GM18867 (cell line): ENCODE measurements around the gene ISG15.
"Not testable (repeated sequence)": the region's sequence is repeated elsewhere in the genome, so short reads cannot be mapped to it uniquely, and the experiment has no call there.

Experiments
- ATAC-seq: cut with Tn5 transposase; IDR thresholded peaks from one replicate; pipeline ENCODE4 v1.9.1; 2021; ENCODE audit warnings: mild to moderate bottlenecking, moderate library complexity; ENCODE audit not compliant: unreplicated experiment

ISG15 gene

DNA sequence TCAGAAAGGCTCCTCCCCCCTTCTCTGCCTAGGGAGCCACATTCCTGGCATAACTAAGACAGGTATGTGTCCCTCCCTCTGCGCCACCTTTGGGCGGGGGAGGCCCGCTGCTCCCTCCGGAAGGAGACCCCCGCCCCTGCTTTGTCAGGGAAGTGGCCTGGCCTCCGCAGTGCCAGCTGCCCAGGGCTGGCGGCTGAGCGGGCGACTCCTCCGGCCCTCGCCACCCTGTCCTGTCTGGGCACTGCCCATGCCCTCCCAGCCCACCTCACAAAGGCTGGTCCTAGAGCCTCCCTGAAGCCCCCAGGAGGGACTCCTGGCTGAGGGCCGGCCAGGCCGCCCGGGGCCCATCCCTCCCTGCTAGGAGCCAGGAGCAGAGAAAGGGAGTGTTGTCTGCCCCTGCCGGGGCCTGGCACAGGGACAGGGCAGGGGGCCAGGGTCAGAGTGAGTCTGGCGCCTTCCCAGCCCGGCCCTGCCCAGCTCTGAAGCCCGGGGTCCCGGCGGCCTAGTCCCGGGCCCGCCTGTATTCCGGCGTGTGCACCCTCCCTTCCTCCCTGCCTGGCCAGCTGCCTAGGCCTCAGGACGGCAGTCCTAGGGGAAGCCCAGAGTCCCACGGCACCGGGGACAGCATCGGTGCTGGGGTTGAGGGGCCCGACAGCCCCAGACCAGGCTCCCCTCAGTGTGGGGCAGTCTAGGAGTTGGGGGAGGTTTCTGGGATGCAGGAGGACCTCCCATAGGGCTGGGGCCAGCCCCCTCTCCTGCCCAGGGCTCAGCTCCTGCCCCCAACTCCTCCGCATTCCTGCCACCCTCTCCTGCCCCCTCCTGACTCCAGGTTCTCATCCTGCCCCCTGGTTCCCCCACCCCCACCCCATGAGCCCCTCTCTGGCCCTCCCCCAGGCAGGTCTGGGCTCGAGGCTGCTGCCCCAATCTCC, 11.7 kb downstream of the ISG15 start:
- no peak for ATAC-seq

DNA sequence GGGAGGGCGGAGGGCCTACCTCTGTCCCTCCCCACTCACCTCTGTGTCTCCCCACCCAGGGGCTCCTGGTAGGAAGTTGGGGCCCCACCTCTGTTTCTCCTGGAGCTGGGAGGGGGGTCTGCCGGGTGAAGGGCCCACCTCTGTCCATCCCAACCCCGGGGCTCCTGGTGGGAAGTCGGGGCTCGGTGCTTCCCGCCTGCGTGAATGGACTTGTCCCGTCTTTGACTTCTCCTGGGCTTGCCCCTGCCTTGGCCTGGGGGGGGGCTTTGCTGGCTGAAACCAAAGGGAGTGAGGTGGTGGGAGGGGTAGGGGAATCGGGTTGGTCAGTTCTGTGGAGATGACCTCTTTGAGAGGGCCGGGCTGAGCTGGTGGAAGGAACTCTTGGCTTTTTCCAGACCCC, 12.4 kb downstream of the ISG15 start:
- no peak for ATAC-seq

DNA sequence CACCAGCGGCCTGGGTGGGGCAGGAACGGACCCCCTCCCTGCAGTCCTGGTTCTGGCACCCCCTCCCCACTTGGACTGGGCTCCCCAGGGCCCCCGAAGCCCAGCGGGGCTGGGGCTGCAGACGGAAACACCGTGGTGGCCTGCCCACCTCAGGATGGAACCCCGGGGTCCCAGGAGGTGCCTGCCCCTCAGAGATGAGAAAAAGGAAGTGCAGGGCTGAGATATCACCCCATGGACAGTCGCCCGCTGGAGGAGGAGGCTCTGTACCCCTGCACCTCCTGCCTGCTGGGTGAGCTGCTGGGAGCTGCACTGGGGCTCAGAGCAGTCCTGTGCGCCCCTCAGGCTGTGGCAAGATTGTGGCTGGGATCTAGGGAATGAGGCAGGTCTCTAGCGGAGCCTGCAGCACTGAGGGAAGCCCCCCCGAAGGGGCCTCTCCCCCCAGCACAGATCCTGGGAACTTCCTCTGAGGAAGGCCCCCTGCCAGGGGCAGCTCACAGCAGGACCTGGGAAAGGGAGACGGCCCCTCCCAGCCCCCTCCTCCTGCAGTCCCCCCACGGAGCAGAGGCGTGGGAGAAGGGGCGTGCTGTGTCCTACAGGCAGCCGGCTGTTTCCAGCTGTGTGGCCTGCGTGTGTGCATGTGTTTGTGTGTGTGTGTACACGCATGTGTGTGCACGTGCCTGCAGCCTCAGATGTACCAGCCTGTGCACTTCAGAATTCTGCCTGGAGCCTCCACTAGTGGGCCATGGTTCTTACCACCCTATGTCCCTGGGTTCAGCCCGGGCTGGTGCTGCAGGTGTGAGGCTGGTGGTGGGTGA, 13.5 kb downstream of the ISG15 start:
- ATAC-seq = no peak

DNA sequence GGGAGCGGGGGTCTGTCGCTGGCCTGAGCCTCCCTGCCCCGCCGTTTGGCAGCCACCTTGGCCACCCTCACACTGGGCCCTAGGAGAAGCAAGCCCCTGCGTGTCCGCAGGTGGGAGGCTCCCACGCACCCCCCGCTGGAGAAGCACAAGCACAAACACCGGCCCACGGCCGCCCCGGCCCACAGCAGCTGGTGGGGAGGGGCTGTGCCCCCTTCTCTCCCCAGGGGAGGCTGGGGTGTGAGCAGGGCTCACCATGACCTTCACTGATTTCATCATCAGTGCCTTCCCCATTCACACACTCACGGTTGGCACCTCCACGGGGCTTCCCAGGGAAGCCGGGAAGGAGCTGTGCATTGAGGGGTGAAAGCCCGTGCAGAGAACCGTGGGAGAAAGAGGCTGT, 14.5 kb downstream of the ISG15 start:
- ATAC-seq = no peak

DNA sequence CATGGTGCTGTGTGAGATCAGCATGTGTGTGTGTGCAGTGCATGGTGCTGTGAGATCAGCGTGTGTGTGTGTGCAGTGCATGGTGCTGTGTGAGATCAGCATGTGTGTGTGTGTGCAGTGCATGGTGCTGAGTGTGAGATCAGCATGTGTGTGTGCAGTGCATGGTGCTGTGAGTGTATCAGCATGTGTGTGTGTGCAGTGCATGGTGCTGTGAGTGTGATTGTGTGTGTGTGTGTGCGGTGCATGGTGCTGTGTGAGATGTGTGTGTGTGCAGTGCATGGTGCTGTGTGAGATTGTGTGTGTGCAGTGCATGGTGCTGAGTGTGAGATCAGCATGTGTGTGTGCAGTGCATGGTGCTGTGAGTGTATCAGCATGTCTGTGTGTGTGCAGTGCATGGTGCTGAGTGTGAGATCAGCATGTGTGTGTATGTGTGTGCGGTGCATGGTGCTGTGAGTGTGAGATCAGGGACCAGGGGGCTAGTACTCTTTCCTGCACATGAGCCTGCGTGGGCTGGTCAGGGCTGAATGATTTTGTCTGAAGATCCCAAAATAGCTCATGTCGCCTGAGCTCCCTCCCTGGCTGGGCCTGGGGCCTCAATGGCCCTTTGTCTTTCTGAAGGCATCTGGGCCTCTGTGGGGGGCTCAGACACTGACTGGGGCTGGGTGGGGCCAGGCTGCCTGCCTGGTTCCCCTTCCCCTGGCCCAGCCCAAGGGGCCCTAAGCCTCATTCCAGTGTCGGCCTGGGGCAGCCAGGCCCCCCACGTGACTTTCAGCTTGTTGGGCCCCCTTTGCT, 17.8 kb downstream of the ISG15 start:
- ATAC-seq = not testable (repeated sequence)

DNA sequence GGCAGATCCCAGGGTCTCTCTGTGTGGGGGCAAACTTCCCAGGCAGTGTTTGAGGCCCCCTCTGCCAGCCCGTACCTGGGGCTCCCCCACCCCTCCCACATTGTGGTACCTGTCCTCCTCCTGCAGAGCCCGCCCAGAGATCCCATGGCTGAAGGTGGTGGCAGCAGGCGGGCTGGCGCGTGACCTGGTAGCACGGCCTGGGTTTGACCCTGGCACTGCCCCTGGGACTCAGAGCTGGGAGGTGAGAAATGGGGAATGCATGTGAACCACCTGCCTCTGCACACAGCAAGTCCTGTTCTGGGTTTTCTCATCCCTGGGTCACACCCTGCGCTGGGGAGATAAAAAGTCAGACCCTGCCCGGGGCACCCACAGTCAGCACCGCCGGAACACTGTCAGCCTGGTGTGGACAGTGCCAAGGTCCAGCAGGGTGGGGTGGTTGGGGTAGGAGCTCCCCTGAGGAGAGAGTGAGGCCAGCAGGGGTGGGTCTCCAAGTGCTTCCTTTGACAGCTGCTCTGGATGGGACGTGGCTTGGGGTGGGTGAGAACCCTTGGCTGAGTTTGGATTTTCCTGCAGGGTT, 18.4 kb downstream of the ISG15 start:
- ATAC-seq = no peak

DNA sequence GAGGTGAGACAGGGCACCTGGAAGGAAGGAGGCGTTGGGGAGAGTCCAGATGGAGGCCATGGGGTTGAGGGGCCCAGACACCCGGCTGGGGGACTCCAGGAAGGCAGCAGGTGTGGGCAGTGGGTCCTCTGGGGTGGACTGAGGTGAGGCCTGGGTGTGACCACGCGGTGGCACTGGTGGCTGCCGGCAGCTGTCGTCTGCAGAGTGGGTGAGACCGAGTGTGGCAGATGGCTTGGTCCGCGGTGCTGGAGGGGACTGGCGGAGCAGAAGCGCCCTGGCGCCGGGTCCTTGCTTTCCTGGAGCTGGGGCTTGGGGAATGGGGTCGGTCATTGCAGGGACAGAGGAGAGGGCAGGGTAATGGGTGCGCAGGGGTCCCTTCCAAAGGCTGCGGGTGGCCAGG, 19.1 kb downstream of the ISG15 start:
- ATAC-seq = no peak

DNA sequence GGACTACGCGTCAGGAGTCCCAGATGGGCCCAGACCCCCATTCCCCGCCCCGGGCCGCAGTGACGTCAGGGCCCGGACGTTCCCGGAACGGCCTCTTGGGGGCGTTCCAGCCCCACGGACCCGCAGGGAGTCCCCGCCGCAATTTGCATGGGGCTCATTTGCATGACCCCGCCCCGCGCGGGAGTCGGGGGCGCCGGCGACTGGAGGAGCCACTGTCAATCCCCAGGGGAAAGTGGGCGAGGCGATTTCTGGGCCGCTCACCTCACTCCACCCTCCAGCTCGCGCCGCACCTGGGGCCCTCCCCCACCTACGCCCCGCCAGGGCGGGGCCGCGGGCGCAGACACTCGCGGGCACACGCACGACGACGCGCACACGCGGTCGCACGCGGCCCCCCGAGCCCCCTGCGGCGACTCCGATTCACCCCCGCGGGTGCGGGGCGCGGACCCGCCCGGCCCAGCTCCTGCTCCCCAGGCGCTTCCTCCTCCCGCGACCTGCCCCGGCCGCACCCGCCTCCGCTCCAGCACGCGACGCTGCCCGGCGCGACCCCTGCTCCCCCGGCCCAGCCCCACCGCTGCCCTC, 19.8 kb downstream of the ISG15 start:
- ATAC-seq = peak; percentile 85

DNA sequence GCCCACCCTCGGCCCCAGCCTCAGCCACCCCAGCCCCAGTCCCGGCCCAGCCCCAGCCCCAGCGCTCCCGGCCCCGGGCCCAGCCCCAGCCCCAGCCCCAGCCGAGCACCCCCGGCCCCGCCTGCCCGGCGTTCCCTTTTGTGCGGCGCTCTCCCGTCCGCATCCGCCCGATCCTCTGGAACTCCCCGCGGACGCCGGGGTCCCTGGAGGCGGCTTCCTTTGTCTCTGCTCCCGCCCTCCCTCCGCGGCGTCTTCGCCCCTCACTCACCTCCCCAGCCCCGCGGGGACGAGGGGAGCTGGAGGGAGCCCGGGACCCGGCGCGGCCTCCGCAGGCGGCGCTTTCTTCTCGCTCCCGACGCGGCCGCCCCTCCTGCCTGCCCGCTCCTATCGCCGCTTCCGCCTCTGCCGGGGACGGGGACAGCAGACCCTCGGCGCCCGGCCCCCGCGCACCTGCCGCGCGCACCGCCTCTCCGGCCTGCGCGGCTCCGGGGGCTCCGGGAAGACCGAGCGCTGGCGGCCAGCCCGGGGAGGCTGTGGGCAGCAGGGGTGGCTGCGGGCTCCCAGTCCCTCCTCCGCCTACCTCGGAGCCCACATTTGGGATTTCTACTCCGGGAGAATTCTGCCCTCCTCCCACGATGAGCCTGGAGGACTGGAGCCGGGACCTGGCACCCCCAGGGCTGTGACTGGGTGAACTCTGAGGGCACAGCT, 20.6 kb downstream of the ISG15 start:
- ATAC-seq = no peak

DNA sequence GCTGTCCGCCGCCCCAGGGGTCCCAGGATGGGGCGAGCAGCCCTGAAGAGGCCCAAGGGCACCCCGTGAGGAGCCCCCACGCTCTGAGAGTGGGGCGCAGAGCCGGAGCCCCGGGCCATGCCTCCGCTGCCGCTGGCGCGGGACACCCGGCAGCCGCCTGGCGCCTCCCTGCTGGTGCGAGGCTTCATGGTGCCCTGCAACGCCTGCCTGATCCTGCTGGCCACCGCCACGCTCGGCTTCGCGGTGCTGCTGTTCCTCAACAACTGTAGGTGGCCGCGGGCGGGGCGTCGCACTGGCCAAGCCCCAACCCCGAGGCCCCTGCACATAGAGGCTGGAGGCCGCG, 21.1 kb downstream of the ISG15 start:
- no peak for ATAC-seq

DNA sequence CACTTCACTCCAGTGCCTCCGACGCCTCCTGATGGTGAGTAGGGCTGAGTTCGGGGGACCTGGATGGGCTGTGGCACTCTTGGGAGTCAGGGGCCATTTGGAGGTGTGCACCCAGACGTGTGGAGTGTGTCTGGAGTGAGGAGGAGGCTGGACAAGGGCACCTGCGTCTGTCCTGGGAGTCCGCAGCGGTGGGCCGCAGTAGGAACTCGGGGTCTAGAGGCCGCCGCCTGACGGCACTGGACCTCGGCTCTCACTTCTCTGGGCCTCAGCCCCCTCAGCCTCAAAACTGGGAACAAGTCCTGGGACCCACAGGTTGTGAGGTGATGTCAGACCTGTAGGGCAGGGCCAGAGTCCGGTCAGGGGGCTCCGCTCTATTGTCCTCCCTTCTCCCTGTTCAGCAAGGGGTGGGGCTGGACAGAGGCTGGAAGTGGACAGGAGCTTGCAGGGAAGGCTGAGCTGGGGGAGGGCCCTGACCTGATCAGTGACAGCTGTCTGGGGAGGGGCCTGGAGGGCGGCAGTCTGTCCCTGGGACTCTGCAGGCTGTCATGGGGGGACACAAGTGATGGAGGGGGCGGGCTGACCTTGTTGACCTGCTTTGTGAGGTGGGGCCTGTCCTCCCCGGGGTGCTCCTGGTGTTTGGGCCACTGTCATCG, 22.1 kb downstream of the ISG15 start:
- ATAC-seq = no peak

DNA sequence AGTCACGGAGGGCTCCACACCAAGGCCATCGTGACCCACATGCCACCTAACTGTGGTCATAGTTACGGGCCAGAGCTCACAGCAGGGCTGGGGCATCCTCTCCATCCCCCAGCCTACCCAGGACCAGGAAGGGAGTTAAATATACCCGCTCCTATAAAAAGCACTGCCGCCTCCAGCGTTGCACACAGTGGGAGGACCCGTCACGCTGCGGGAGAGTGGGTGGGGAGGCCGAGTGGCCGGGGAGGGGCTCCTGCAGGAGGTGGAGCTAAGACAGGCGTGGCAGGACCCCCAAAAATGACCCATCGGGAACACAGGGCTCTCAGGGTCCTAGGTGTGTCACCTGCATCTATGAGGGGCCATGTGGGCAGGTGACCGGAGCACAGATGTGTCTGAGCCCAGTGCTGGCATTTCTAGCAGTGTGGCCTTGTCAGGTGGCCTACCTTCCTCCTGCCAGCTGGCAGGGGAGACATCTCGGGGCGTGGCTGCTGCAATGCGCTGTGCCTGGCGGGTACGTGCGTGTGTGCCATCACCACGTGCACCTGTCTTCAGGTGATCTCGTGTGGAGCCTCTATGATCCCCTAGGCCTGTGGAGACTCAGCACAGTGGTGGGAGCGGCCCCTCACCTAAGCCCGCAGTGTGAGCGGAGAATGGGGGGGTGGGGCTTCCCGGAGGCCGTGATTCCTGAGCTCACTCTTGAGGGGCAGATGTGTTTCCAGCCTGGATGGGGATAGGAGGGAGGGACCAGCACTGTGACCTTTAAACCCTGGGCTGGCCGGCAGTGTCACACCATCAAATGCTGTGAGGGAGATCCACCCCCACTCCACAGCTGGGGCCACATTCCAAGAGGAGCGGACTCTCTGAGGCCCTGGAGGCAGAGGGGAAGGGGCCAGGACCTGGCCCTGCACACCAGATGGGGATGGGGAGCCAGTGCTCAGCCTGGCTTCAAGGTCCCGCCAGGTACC, 24.4 kb downstream of the ISG15 start:
- ATAC-seq = no peak

DNA sequence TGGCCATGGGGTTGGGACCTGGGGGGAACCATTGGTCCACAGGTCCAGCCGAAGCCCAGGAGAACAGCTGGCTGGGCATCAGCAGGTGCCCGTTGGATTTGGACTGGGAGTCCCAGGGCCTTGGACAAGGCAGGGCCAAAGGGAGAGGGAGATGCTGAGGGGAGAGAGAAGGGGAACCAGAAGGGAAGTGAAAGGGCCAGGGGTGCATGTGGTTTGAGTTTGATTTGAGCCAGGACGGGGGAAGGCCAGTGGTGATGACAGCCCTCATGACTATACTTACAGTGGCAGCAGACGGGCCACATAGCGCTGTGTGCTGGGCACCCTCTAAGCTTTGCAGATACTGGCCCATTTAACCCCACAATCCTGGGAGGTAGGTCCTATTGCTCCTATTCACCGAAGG, 25.4 kb downstream of the ISG15 start:
- ATAC-seq = no peak

DNA sequence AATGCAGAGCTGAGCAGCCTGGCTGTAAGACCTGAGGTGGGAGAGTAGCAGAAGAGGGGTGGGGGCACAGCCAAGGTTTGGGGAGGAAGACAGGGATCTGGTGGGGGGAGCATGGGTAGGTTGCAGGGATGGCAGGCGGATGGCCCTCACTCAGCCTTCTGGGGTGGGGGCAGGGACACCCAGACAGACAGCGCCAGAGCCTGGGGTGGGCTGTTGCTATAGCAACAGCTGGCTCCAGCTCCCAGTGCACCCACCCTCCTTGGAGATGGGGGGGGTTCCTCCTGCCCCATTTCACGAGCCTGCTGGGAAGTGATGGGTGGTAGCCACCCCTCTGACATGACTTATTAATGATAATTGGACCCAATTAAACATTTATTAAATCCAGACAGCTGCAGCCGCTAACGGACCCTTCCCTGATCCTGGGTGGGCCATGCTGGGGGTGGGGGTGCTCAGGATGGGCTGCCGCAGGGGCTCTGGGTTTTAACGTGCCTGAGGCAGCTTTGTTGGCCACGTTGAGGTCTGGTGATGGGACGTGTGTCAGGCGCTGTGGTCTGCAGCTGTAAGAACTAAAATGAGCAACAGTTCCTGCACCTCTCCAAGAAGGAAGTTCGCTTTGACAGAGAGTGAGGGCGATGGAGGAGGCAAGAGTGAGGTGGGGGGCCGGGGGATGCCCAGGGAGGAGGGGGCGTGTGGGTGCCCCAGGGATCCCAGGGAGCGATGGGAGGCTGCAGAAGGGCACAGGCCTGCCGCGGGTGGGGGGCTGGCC, 26.0 kb downstream of the ISG15 start:
- no peak for ATAC-seq

DNA sequence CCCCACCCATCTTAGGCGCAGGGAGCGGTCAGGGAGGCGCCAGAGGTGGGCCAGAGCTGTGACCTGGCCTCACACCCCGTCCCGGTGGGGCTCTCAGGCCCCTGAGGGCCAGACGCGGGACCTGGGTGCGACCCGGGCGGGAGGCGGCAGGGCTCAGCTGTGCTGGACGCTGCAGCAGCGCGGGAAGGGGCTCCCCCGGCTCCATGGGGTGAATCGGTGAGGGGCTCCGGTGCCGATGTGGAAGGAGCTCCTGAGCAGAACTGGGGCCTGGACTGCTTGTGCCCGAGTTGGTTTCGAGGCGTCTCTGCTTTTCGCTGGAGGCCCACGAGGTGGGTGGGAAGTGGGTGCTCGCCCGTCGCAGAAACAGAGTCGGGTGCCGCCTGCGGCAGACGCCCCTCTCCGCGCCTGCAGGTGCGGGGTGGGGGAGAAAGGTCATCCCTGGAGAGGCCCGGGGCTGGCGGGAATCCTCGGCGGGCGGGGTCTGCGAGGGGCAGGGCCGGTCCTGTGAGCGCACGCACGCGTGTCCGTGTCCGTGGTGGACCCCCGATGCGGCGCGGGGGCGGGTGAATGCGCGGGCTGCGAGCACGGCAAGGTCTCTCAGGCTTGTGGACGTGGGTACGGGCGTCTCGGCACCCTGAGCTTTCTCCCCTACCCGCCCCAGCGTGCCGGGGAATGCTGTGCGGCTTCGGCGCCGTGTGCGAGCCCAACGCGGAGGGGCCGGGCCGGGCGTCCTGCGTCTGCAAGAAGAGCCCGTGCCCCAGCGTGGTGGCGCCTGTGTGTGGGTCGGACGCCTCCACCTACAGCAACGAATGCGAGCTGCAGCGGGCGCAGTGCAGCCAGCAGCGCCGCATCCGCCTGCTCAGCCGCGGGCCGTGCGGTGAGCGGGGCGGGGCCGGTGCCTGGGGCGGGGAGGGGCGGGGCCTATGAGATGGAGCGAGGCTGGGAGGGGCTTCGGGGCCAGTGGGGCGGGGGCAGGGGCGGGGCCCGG, 27.0 kb downstream of the ISG15 start:
- ATAC-seq = peak; percentile 48

DNA sequence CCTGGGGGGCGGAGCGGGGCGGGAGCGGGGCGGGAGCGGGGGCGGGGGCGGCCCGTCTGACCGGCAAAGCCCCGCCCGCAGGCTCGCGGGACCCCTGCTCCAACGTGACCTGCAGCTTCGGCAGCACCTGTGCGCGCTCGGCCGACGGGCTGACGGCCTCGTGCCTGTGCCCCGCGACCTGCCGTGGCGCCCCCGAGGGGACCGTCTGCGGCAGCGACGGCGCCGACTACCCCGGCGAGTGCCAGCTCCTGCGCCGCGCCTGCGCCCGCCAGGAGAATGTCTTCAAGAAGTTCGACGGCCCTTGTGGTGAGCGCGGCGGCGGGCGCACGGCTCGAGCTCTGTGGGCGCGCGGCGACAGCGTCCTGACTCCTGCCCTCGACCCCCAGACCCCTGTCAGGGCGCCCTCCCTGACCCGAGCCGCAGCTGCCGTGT, 27.8 kb downstream of the ISG15 start:
- peak; percentile 10 for ATAC-seq
